ENCODE results near the gene IRS1.

GRCh38 chr2:226828191-226828590 is 28.6 kb upstream of the IRS1 start:
- no peak for TF ChIP-seq CTCF (optimal IDR thresholded peaks at IDR 0.05 in 1 of 3, IDR thresholded peaks at IDR 0.05 in 1 of 3, conservative IDR thresholded peaks at IDR 0.05 in 1 of 3; ENCODE audit: extremely low read depth in 1 of 3, insufficient read depth in 2 of 3, low read length in 3 of 3)
- TF ChIP-seq EZH2 (IDR thresholded peaks at IDR 0.05; ENCODE audit: low read length) = no peak

All from keratinocyte (primary cell).